Small intestine (tissue), 7 donors: ENCODE measurements around the gene KIF25. TPM values are rescaled to one million over a fixed set of nuclear protein-coding genes. Genes with fewer than 3 reads are reported as not detected.

Source experiments
- DNase-seq, 2 donors: peaks; one replicate each; pipeline versions ENCODE4 v3.0.0 to v3.0.0-alpha.2; 2013
- FAIRE-seq: peaks from 2 replicates; lab custom pipeline; 2012; peaks lifted over from hg19 to GRCh38; lab: Jason Lieb, UNC
- H3K27ac ChIP-seq, 3 donors: one replicate each; pipeline ENCODE4 v1.5.1; 2013; ENCODE audit warnings: low read length in 2 of 3, mild to moderate bottlenecking in 2 of 3, control low read depth in 1 of 3, inconsistent platforms in 1 of 3, low read depth in 1 of 3, moderate library complexity in 1 of 3
- H3K27me3 ChIP-seq, 3 donors: one replicate each; pipeline ENCODE4 v1.6.1; 2013; ENCODE audit warnings: low read length in 3 of 3, inconsistent platforms in 1 of 3; ENCODE audit not compliant: control insufficient read depth in 3 of 3, insufficient read depth in 3 of 3
- H3K36me3 ChIP-seq, 3 donors: one replicate each; pipeline ENCODE4 v1.6.1; 2013; ENCODE audit warnings: low read length in 3 of 3, inconsistent platforms in 1 of 3, low read depth in 1 of 3, mild to moderate bottlenecking in 1 of 3, moderate library complexity in 1 of 3; ENCODE audit not compliant: control insufficient read depth in 3 of 3, insufficient read depth in 2 of 3
- H3K4me1 ChIP-seq, 3 donors: one replicate each; pipeline ENCODE4 v1.6.1; 2013; ENCODE audit warnings: low read length in 2 of 3, inconsistent platforms in 1 of 3, low read depth in 1 of 3, mild to moderate bottlenecking in 1 of 3, moderate library complexity in 1 of 3; ENCODE audit not compliant: control insufficient read depth in 3 of 3, insufficient read depth in 2 of 3
- H3K4me3 ChIP-seq, 3 donors: one replicate each; pipeline ENCODE4 v1.5.1; 2013; ENCODE audit warnings: low read length in 3 of 3, control low read depth in 1 of 3, inconsistent platforms in 1 of 3, low read depth in 1 of 3, mild to moderate bottlenecking in 1 of 3, moderate library complexity in 1 of 3
- H3K9me3 ChIP-seq, 2 donors: one replicate each; pipeline ENCODE4 v1.6.1; 2013; ENCODE audit warnings: low read depth in 1 of 2, low read length in 1 of 2; ENCODE audit not compliant: control insufficient read depth in 2 of 2, insufficient read depth in 1 of 2
- WGBS, 3 donors: extraction: QIAGEN DNeasy Blood & Tissue Kit; methylation state at CpG; one replicate each; pipeline ENCODE4 v1.1.7; 2013; 5-methylcytosine and 5-hydroxymethylcytosine counted together
- polyA plus RNA-seq, 4 donors: library from polyadenylated mRNA; stranded (reverse) in 3 of 4; unstranded in 1 of 4; fragments of 200-250 nt in 3 of 4; fragments of 120-200 nt in 1 of 4; gene quantifications; one replicate each; pipeline versions ENCODE4 v1.2.1 to v1.2.3, GENCODE V29; 2013
- donor health status: healthy with polysubstance abuse.
- donor health status: control.
- donor health status: control.
- donor health status: Bipolar disorder and iron deficiency.
- donor health status: healthy.

The KIF25 gene
- polyA plus RNA-seq, 4 donors = 0.16 to 0.66 TPM; not detected in 2

DNA sequence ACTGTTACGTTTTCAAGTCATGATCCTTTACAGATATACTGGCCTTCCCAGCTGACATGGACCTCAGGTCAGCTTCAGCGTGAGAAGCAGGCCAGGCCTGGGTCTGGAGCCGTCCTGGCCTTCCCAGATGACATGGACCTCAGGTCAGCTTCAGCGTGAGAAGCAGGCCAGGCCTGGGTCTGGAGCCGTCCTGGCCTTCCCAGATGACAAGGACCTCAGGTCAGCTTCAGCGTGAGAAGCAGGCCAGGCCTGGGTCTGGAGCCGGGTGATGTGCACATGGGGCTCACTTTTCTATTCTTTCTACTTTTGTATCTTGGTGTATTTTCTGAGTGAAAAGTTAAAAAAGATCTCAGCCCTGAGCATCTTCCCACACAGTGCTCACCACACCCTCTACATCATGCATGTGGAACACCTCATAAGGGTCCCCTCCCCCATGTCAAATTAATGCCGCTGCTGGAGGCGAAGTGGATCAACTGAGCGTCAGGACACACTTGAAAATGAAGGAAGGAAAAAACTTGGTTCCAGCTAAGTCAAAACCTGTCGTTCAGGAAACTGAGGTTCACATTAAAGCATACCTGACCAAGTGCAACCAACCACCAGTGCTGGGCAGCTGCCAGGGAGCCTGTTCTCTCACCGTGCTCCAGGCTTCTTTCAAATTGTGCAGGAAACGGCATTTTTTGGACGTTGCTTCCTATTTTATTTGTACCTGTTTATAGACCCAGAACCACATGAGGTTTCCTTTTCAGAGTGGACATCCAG, 32.2 kb downstream of the KIF25 start:
- WGBS, 3 donors = 78 to 86% (median 78%) methylated on average over 14 of the region's 14 CpGs
- FAIRE-seq (no peak), DNase-seq (no peak)
- Histone ChIP-seq H3K27me3 (no peaks in the 10 kb centered on the region), H3K9me3 (peaks cover 0 to 5% of the 10 kb centered on the region in 2 donors), H3K27ac (no peak overlapping the region), H3K4me3 (no peak overlapping the region), H3K36me3 (no peaks in the 10 kb centered on the region), H3K4me1 (peaks cover 0 to 5% (median 0%) of the 10 kb centered on the region in 3 donors)

GRCh38 chr6:168030218-168030746, 32.8 kb downstream of the KIF25 start:
- Histone ChIP-seq H3K4me1 (peaks cover 0 to 5% (median 0%) of the 10 kb centered on the region in 3 donors), H3K36me3 (no peaks in the 10 kb centered on the region), H3K9me3 (peaks cover 0 to 10% of the 10 kb centered on the region in 2 donors), H3K27me3 (peaks cover 0 to 3% (median 0%) of the 10 kb centered on the region in 3 donors), H3K27ac (no peak overlapping the region), H3K4me3 (no peak overlapping the region)
- no peak for DNase-seq
- WGBS, 3 donors = 67 to 74% (median 73%) methylated on average over 5 of the region's 5 CpGs
- FAIRE-seq = no peak

GRCh38 chr6:168030908-168031307, 33.4 kb downstream of the KIF25 start:
- WGBS, 3 donors = 69 to 91% (median 79%) methylated on average over 2 of the region's 2 CpGs
- H3K27me3 ChIP-seq = peaks cover 0 to 9% (median 0%) of the 10 kb centered on the region in 3 donors
- FAIRE-seq = no peak
- H3K4me1 ChIP-seq = peaks cover 0 to 5% (median 4%) of the 10 kb centered on the region in 3 donors
- H3K4me3 ChIP-seq = no peak overlapping the region
- H3K27ac ChIP-seq = no peak overlapping the region
- no peak for DNase-seq
- no peaks in the 10 kb centered on the region for H3K36me3 ChIP-seq
- peaks cover 0 to 16% of the 10 kb centered on the region in 2 donors for H3K9me3 ChIP-seq

DNA sequence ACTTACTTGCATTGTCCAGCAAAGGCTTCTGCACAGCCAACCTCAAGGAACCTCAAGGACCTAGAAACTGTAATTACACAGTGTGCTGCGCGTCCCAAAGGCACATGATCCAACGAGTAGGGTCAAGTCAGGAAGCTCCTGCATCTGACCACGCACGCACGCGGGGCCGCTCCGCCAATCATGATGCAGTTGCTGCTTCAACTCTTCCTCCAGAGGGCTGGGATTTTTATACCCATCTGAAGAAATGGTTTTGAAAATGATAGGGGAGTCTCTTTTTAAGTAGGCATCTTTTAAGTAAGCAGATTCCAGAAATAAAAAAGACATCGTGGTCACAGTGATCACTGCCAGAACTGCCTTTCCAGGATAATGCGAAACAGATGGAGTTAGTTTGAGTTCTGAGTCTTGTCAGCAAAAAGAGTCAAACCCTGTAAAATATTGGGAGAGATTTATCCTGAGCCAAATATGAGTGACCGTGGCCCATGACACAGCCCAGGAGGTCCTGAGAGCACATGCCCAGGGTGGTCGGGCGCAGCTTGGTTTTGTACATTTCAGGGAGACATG, 34.0 kb downstream of the KIF25 start:
- 79 to 89% (median 87%) methylated on average over 14 of the region's 14 CpGs for WGBS, 3 donors
- H3K27me3 ChIP-seq = peaks cover 0 to 12% (median 0%) of the 10 kb centered on the region in 3 donors
- peak overlapping the region in 1 of 3 donors; percentile 29 for H3K27ac ChIP-seq
- DNase-seq (no peak), FAIRE-seq (no peak)
- no peaks in the 10 kb centered on the region for H3K36me3 ChIP-seq
- H3K4me3 ChIP-seq = no peak overlapping the region
- H3K4me1 ChIP-seq = peaks cover 0 to 5% (median 4%) of the 10 kb centered on the region in 3 donors
- H3K9me3 ChIP-seq = peaks cover 0 to 16% of the 10 kb centered on the region in 2 donors

DNA sequence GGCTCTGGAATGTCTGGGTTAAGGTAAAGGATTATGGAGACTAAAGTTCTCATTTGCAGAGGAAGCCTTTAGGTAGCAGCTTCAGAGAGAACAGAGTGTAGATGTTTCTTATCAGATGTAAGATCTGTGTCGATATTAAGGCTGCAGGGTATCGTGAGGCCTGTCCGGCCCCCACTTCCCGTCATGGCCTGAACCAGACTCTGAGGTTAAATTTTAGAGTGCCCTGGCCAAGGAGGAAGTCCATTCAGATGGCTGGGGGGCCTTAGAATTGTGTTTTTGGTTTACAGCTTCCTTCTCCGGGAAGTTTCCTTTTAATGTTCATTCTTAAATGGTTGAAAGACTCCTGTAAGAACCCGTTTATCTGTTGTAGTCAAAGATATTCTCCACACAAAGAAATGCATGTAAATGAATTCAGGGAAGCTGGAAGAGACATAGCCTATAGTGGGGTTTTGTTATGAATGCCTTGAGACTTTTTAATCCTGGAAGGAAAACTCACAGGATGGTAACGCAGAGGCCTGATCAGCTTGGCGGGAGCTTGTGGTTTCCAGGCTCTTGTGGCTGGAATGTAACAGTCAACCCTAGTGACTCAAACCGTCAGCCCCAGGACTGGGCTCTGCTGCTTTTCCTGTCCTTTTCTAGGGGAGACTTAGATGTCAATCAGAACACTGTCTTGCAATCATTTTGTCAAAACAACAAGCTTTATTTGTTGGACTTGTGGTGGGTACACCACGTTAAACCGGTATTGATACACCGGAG, 34.7 kb downstream of the KIF25 start:
- no peaks in the 10 kb centered on the region for H3K36me3 ChIP-seq
- DNase-seq (no peak), FAIRE-seq (no peak)
- H3K27me3 ChIP-seq = peaks cover 0 to 12% (median 0%) of the 10 kb centered on the region in 3 donors
- H3K4me1 ChIP-seq = peaks cover 0 to 5% (median 4%) of the 10 kb centered on the region in 3 donors
- peak overlapping the region in 1 of 3 donors; percentile 55 for H3K27ac ChIP-seq
- H3K4me3 ChIP-seq = no peak overlapping the region
- WGBS, 3 donors = 45 to 81% (median 67%) methylated on average over 12 of the region's 12 CpGs
- peaks cover 0 to 17% of the 10 kb centered on the region in 2 donors for H3K9me3 ChIP-seq

DNA sequence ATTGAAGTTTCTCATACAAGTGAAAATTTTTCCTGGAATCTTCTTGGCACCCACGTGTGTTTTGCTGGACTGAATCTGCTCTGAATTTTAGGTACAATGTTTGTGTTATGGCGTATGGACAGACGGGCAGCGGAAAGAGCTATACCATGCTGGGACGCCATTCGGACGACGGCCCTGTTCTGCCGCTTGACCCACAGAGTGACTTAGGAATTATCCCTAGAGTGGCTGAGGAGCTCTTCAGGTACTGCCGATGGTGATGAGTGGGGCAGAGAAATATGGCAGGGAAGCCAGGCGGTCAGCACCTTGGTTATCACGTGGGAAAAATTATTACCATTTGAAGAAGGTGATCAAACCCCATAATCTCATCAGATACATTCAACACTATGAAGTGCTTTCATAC, 36.3 kb downstream of the KIF25 start:
- peaks cover 0 to 5% (median 4%) of the 10 kb centered on the region in 3 donors for H3K4me1 ChIP-seq
- DNase-seq (no peak), FAIRE-seq (no peak)
- 91 to 94% (median 93%) methylated on average over 12 of the region's 12 CpGs for WGBS, 3 donors
- H3K27me3 ChIP-seq = peaks cover 0 to 12% (median 0%) of the 10 kb centered on the region in 3 donors
- peaks cover 0 to 32% of the 10 kb centered on the region in 2 donors for H3K9me3 ChIP-seq
- no peak overlapping the region for H3K4me3 ChIP-seq
- peak overlapping the region in 1 of 3 donors; percentile 21 for H3K27ac ChIP-seq
- no peaks in the 10 kb centered on the region for H3K36me3 ChIP-seq

DNA sequence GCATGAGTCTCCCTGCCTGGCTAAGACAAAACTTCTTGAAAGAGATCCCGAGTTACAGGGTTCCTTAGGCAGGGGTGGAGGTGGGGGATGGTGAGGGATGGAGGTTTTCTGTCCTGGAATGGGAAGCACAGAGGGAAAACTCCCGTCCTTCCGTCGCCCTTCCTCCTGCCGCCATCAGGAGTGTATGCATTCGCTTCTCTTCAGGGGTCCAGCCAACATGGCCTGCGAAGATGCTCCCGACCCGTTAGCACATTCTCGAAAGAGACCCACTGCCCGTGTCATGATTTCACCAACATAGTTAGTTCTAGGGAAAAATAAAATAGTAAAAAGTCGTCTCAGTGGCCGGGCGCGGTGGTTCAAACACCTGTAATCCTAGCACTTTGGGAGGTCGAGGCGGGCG, 37.1 kb downstream of the KIF25 start:
- no peaks in the 10 kb centered on the region for H3K36me3 ChIP-seq
- H3K27ac ChIP-seq = peak overlapping the region in 1 of 3 donors; percentile 71
- no peak overlapping the region for H3K4me3 ChIP-seq
- DNase-seq (no peak), FAIRE-seq (no peak)
- H3K4me1 ChIP-seq = peaks cover 0 to 5% (median 4%) of the 10 kb centered on the region in 3 donors
- 82 to 86% (median 85%) methylated on average over 18 of the region's 18 CpGs for WGBS, 3 donors
- peaks cover 0 to 12% (median 0%) of the 10 kb centered on the region in 3 donors for H3K27me3 ChIP-seq
- peaks cover 0 to 38% of the 10 kb centered on the region in 2 donors for H3K9me3 ChIP-seq
